T-helper 2 cell treated with Interferon-gamma antibody and Interleukin-4, amounts not matched to agents 100 ng/mL and 5 ng/mL, for 36 hours (primary cell): ENCODE results near the gene RAD9A. TPM values are rescaled to one million over a fixed set of nuclear protein-coding genes. Genes with fewer than 3 reads are reported as not detected.

ENCODE experiments used
- intact Hi-C: fragments of 100-400 bp; cut with micrococcal nuclease; formaldehyde crosslinking; loops from one replicate; pipeline ENCODE4 v1.15.1; 2023
- total RNA-seq: library from RNA; stranded (reverse); gene quantifications from 2 replicates; pipeline ENCODE4 v1.2.3, GENCODE V29; 2022

Gene RAD9A
- total RNA-seq, 1 donor from 2014 or later = 44.8 TPM

DNA sequence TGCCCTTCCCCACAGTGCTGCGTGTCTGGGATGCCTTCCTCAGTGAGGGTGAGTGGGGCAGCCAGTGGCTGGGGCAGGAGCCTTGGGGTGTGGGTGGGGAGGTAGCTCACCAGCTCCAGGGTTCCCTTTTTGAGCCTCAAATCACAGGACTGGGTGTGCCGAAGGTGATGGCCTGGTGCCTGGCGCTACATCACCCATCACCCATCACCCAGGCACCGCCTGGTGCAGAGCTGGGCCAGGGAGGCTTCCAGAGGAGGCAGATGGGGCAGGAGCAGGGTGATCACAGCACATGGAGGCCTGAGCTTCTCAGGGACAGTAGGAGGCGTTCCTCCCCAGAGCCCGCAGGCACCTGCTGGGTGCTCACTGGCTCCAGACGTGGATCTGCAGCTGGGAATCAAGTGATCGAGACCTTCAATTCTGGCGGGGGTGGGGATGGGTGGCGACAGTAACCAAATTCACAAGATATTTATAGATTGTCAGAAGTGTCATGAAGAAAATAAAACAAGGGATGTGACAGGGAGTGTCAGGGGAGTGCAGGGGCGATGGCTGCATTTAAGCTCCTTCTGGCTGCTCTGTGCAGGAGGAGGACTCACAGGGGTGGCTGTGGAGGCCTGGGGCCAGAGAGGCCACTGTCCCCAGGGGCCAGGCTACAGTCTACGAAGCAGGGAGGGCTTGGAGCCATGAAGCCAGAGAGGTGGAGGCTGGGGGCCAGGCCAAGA, 15.3 kb downstream of the RAD9A start:
- intact Hi-C loops = no loop called here

DNA sequence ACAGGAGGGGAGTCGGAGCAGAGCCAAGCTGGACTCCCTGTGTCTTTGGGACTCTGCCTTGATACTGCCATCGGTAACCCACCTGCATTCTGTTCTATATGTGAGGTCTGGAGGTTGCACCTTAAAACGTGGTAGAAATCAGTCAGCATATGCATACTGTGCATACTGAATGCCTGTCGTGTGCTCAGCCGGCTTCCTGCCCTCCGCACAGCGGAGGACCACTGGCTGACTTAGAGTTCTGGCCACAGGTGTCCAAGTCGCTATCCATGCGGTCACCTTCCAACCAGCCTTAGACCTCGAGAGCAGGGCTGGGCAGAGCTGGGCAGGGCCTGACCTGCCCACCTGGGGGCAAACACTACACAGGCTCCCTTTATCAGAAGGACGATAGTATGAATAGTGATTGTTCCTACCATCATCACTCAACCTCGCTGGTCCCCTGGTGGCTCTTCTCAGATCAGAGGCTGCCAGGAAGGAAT, 15.9 kb downstream of the RAD9A start:
- intact Hi-C loops = no loop called here

- intact Hi-C loops = no loop called here
These were observed 16.8 kb downstream of the RAD9A start for GRCh38 chr11:67408437-67409200.

- intact Hi-C loops = no loop called here
These were observed 17.5 kb downstream of the RAD9A start for GRCh38 chr11:67409261-67409666.

DNA sequence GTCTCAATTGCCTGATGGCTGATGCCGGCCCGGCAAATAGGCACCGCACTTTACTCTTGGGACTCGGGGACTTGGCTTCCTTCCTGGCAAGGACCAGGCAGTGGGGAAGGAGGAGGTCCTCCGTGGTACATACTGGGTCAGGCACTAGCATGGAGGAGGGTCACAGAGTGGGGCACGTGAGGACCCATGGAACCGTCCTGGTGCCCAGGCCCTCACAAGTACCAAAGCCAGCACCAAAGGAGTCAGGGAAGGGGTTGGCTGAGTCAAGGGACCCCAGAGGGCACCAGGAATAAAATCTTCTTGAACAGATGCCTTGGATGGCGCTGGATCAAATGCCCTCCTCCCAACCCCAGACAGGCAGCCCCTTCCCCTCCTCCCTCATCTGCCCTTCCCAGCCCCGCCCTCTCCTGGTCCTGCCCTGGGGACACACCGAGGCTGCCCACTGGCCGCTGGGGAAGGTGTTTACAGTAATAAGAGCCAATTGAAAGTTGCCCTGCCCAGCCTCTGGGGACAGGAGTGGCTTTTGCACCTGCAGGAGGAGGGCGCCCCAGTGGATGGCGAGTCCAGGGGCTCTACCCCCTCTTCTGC, 18.1 kb downstream of the RAD9A start:
- intact Hi-C loops = no loop called here

DNA sequence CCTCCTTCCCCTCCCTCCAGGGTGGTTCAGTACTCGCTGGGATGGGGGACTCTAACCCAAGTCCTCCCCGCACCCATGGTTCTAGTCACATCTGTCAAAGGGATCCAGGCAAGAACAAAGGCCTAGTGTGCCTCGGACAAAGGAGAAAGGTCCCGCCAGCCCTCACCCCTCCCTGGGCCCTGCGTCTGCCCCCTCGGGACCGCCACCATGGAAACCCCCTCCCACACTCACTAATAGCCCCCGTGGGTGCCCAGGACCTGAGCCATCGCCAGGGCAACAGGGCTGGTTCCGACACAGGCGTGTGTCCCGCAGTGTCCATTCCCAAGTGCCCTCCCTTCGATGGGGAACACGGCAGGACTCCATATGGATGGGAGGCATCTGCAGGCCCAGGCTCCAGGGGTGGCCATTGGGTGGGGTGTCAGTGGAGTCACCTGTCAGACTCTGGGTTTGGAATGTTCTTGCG, 18.6 kb downstream of the RAD9A start:
- intact Hi-C loops = no loop called here

GRCh38 chr11:67410984-67411784, 19.4 kb downstream of the RAD9A start:
- intact Hi-C loops = no loop called here

DNA sequence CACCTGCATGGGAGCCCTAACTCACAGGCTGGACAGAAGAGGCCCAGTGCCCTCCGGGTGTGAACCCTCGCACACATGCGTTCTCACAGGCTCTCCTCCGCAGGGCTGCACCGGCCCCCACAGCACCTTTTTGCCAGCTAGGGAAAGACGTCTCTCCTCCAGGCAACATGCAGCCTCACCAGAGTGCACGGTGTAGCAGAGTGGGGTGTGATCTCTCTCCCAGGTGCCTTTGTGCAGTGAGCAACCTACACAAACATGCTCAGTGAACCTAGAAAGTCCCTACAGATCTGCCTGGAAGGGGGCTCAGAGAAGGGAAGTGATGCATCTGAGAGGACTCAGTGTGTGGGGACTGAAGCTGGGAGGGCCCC, 20.0 kb downstream of the RAD9A start:
- intact Hi-C loops = no loop called here

GRCh38 chr11:67412495-67413179, 20.9 kb downstream of the RAD9A start:
- intact Hi-C loops = no loop called here

DNA sequence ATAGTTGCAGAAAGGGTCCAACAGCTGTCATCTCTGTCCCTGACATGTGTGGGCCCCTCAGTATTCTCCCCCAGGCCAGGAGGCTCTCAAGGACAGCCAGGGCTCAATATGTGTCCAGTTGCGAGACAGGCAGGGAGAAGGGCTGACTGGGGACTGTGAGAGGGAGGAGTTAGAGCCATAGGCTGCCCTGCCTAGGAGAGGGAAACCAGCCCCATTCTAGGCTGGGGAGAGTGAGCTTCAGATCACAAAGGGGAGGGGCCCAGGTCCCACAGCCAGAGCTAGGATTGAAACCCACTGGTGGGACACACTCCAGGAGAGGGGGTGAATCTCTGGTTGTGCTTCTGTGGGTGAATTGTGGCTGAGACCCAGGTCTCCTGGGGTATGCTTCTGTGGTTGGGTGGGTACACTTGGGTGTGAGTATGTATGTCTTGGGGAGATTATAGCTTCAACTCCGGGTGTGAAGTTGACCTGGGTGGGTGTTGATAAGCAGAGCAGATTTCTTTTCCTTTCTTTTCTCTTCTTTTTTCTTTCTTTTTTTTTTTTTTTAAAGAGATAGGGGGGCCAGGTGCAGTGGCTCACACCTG, 21.6 kb downstream of the RAD9A start:
- intact Hi-C loops = no loop called here

GRCh38 chr11:67415501-67416304, 23.9 kb downstream of the RAD9A start, which contains the start of gene CARNS1:
TSS of gene CARNS1 (plus strand) at chr11:67415678. CDS start at chr11:67416200, 522 bp downstream.
- intact Hi-C loops = no loop called here

DNA sequence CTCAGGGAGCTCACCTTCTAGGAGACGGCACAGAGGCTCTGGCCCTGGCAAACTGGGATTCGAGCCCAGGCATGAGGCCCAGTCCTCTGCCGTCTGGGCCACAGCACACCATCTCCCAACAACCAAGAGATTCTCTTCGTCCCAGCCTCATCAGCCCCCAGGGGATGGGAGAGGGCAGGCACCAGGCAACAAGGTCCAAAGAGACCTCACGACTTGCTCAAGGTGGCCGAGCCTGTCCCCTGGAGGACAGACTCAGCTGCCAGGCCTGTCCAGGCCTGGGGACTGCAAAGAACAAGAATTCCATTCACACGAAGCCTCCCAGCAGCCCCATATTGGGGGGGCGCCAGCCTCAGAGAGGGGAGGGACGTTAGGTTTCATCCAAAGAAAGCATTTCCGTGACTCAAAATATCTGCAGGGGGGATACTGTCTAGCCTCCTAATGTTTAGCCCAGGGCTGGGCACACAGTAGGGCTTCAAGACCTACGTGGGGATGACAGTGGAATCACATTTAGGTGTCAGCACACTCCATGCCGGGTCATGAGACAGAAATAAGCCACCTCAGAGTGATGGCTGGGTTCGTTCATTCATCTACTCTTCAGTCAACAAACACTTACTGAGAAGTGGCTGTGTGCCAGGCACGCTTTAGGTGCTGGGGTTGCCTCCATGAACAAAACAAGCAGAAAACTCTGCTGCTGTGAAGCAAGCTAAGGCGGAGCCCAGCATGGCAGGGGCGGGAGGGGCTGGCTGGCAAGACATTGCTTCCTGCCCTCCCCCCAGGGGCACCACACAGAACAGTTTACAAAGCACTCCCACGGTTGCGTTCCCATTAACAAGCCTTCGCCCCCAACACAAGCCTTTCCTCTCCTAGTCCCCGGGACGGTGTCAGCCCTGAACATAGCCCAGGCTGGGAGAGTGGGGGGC, 24.9 kb downstream of the RAD9A start:
- intact Hi-C loops = no loop called here

DNA sequence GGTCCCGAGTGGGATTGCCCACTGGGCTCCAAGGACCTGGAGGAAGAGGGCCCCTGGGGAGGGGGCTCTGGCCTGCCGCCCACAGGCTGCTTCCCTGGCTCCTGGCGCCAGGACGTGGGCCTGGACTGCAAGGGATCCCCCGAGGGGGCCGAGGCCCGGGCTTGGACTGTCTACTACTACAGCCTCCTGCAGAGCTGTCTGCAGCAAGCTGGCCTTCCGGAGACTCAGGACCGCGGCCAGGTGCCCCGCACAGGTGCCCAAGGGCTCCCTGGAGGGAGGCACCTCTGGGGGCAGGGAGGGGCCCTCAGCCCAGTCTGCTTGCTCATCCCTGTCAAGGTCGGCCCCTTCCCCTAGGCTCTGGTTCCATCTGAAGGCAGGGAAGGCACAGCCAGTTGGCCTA, 25.6 kb downstream of the RAD9A start:
- intact Hi-C loops = no loop called here

- intact Hi-C loops = no loop called here
These were observed 26.9 kb downstream of the RAD9A start for GRCh38 chr11:67418476-67419281.

DNA sequence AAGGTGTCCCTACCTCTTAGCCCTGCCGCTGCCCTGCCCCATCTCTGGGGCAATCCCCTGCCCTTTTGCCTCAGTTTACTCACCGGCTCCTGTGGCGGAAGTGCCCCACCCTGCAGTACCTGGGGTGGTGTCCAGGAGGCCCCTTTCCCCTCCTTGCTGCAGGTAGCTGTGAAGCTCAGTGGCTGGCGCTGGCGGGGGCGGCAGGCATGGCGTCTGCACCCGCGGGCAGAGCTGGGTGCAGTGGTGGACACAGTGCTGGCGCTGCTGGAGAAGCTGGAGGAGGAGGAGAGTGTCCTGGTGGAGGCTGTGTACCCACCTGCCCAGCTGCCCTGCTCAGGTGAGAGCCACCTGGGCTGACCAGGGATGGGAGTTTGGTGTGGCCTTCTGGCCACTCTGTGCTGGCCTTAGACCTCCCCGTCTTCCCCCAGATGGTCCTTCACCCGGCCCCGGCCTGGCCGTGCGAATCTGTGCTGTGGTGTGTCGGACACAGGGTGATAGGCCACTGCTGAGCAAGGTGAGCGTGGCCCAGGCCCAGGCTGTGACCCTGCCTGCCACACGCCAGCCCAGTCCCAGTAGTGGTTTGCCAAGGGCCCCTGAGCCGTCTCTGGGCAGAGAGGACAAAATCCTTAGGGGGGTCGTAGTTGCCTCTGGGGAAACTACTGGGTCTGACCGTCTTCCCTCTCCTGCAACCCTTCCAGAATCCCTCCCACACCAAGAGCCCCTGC, 27.7 kb downstream of the RAD9A start:
- intact Hi-C loops = loop anchor here (2.0 kb wide), 1 partner anchor 17 kb away; no protein-coding TSS in a partner anchor

GRCh38 chr11:67420147-67420645, 28.4 kb downstream of the RAD9A start:
- intact Hi-C loops = loop anchor here (2.0 kb wide), 1 partner anchor 17 kb away; no protein-coding TSS in a partner anchor
